K562 (cell line): Measurements from ENCODE around the gene RACK1. TPM values are rescaled to one million over a fixed set of nuclear protein-coding genes. Genes with fewer than 3 reads are reported as not detected.

Source experiments
- ATAC-seq: fragments of 200-7000 bp; cut with Tn5 transposase; 3 replicates; pipeline ENCODE4 v1.9.1; 2020; ENCODE audit warnings: moderate library complexity
- BruUV-seq: library from RNA; stranded (reverse); fragments of 400-500 nt; replicated peaks from 2 replicates; lab custom pipeline; 2021; lab: Mats Ljungman, UMichigan
- CTCF ChIA-PET: fragments of 300-600 bp; formaldehyde crosslinking; extraction: SDS; loops from one replicate; lab custom pipeline; 2021; ENCODE audit warnings: low intra/inter-chr PET ratio; lab: Yijun Ruan, JAX
- POLR2A ChIA-PET: fragments of 300-600, 350-650 bp; sonication (Branson Sonifier 250); formaldehyde crosslinking; extraction: SDS; loops from one replicate; lab custom pipeline; 2021; ENCODE audit warnings: antibody characterized with exemption, inconsistent platforms; lab: Yijun Ruan, JAX
- DNase-seq, 4 experiments: peaks; one replicate each; pipeline versions ENCODE4 v3.0.0 to v3.0.0-alpha.2; 2011 to 2018; ENCODE audit warnings: low spot score in 3 of 4, mixed read lengths in 3 of 4; ENCODE audit errors: extremely low read depth in 1 of 4
- FAIRE-seq: peaks from 2 replicates; lab custom pipeline; 2011; peaks lifted over from hg19 to GRCh38; lab: Jason Lieb, UNC
- H2AFZ ChIP-seq: 2 replicates; pipeline ENCODE4 v1.6.0; 2011; ENCODE audit warnings: low read depth, low read length, control low read depth, inconsistent platforms
- H3K27ac ChIP-seq: fragments of 200-600 bp; 3 replicates; pipeline ENCODE4 v1.8.0; 2011; ENCODE audit warnings: low read depth, mild to moderate bottlenecking, control low read depth, inconsistent platforms, low read length, moderate library complexity, mixed read lengths; ENCODE audit errors: extremely low read depth
- H3K27me3 ChIP-seq, 2 experiments: fragments of 300-600 bp in 1 of 2; 2 replicates in 1 of 2; 3 replicates in 1 of 2; pipeline versions ENCODE4 v1.6.0 to v1.8.0; 2011; ENCODE audit warnings: inconsistent platforms in 2 of 2, low read length in 2 of 2, mild to moderate bottlenecking in 1 of 2, mixed read lengths in 1 of 2, moderate library complexity in 1 of 2; ENCODE audit not compliant: control insufficient read depth in 2 of 2, insufficient read depth in 2 of 2
- H3K36me3 ChIP-seq: fragments of 300-600 bp; 3 replicates; pipeline ENCODE4 v1.8.0; 2011; ENCODE audit warnings: mild to moderate bottlenecking, low read length, inconsistent platforms; ENCODE audit not compliant: control insufficient read depth, insufficient read depth
- H3K4me1 ChIP-seq, 2 experiments: fragments of 200-600 bp in 1 of 2; replicated peaks in 1 of 2; 2 replicates in 1 of 2; 3 replicates in 1 of 2; pipeline versions ENCODE4 v1.5.1 to v1.8.0; 2011; ENCODE audit warnings: inconsistent platforms in 2 of 2, low read length in 2 of 2, mild to moderate bottlenecking in 1 of 2, mixed read lengths in 1 of 2, moderate library complexity in 1 of 2; ENCODE audit not compliant: control insufficient read depth in 2 of 2, insufficient read depth in 2 of 2
- H3K4me2 ChIP-seq: 2 replicates; pipeline ENCODE4 v1.6.1; 2011; ENCODE audit warnings: low read length, control low read depth, inconsistent platforms, mixed read lengths; ENCODE audit not compliant: insufficient read depth
- H3K4me3 ChIP-seq: fragments of 200-600 bp; sonication (generic), shearing (Covaris generic); 2 replicates; pipeline ENCODE4 v1.5.1; 2016; ENCODE audit warnings: control low read depth, inconsistent platforms
- H3K79me2 ChIP-seq: fragments of 200-600 bp; 3 replicates; pipeline ENCODE4 v1.8.0; 2011; ENCODE audit warnings: low read length, inconsistent platforms; ENCODE audit not compliant: control insufficient read depth, insufficient read depth
- H3K9ac ChIP-seq, 2 experiments: 2 replicates each; pipeline versions ENCODE4 v1.6.0 to v1.6.1; 2011; ENCODE audit warnings: low read depth in 2 of 2, low read length in 2 of 2, control low read depth in 1 of 2, inconsistent platforms in 1 of 2, mild to moderate bottlenecking in 1 of 2, mixed read lengths in 1 of 2; ENCODE audit not compliant: insufficient read depth in 1 of 2
- H3K9me1 ChIP-seq: one replicate; pipeline ENCODE4 v1.6.0; 2011; ENCODE audit warnings: inconsistent platforms, mild to moderate bottlenecking, low read length, moderate library complexity; ENCODE audit not compliant: control insufficient read depth, insufficient read depth
- H3K9me3 ChIP-seq: replicated peaks from 2 replicates; pipeline ENCODE4 v1.5.1; 2011; ENCODE audit warnings: low read depth, low read length, inconsistent platforms; ENCODE audit not compliant: control insufficient read depth, insufficient read depth
- H4K20me1 ChIP-seq: replicated peaks from 2 replicates; pipeline ENCODE4 v1.6.1; 2011; ENCODE audit warnings: low read length, inconsistent platforms, mixed read lengths; ENCODE audit not compliant: control insufficient read depth, insufficient read depth
- CREB3L1 ChIP-seq: fragments of 450-650 bp; IDR thresholded peaks from 2 replicates; pipeline ENCODE4 v1.6.1; 2014; ENCODE audit warnings: low read depth, mild to moderate bottlenecking, moderate library complexity, borderline replicate concordance
- DIDO1 ChIP-seq: fragments of 450-650 bp; IDR thresholded peaks from 2 replicates; pipeline ENCODE4 v1.6.1; 2016; ENCODE audit warnings: low read depth, missing biosample characterization, missing genetic modification characterization
- FOSL1 ChIP-seq: fragments of 200-800 bp; sonication (Bioruptor generic); conservative IDR thresholded peaks from 2 replicates; pipeline ENCODE4 v1.6.1; 2016; ENCODE audit warnings: missing genetic modification characterization, missing compliant biosample characterization
- PREB ChIP-seq: sonication (generic); formaldehyde crosslinking; IDR thresholded peaks from 2 replicates; pipeline ENCODE4 v1.8.1; 2023; ENCODE audit warnings: mild to moderate bottlenecking, missing genetic modification reagents
- PYGO2 ChIP-seq: fragments of 450-650 bp; IDR thresholded peaks from 2 replicates; pipeline ENCODE4 v1.6.1; 2016; ENCODE audit warnings: mild to moderate bottlenecking, missing genetic modification characterization, moderate library complexity, missing compliant biosample characterization
- TCF7 ChIP-seq: sonication (generic); IDR thresholded peaks from 2 replicates; pipeline ENCODE4 v1.6.1; 2016; ENCODE audit warnings: antibody characterized with exemption, borderline replicate concordance
- THRB ChIP-seq: fragments of 450-650 bp; formaldehyde crosslinking; conservative IDR thresholded peaks from 2 replicates; pipeline ENCODE4 v1.4.0; 2022; ENCODE audit warnings: mild to moderate bottlenecking, missing genetic modification characterization
- UBTF ChIP-seq, 2 experiments: IDR thresholded peaks; 2 replicates each; pipeline ENCODE4 v1.6.1; 2012; ENCODE audit warnings: improper control_type of control experiment in 2 of 2, low read depth in 2 of 2, low read length in 2 of 2, borderline replicate concordance in 1 of 2
- ZNF583 ChIP-seq: fragments of 250-450 bp; sonication (Bioruptor Pico); IDR thresholded peaks from 2 replicates; pipeline ENCODE4 v1.4.0; 2020
- WGBS: fragments of 100-300 bp; shearing (Covaris generic); methylation state at CpG from one replicate; pipeline ENCODE4 v1.1.6; 2016; ENCODE audit warnings: low coverage, mixed read lengths; ENCODE audit not compliant: insufficient coverage; ENCODE audit errors: missing lambda C conversion rate; 5-methylcytosine and 5-hydroxymethylcytosine counted together
- in situ Hi-C: fragments of 300-500 bp; cut with MboI; formaldehyde crosslinking; loops from 4 replicates; pipeline ENCODE4 v1.15.0; 2018; ENCODE audit warnings: inconsistent platforms, mixed read lengths
- intact Hi-C: fragments of 100-400 bp; cut with micrococcal nuclease; formaldehyde crosslinking; loops from 2 replicates; pipeline ENCODE4 v1.14.2; 2022
- polyA plus RNA-seq, 8 experiments: library from polyadenylated mRNA; depleted of rRNA in 4 of 8; stranded (reverse) in 5 of 8; unstranded in 3 of 8; fragments of >200 nt; fragmentation: Nextera tagmentation in 2 of 8; fragmentation: Illumina TruSeq in 1 of 8; extraction: Ambion mirVana in 2 of 8; extraction: Trizol in 1 of 8; gene quantifications; 2 replicates each; pipeline versions ENCODE4 v1.2.1 to v1.2.3, GENCODE V29; 2011 to 2014; ENCODE audit warnings: inconsistent platforms in 1 of 8, missing spikeins in 1 of 8
- total RNA-seq, 7 experiments: library from RNA; depleted of rRNA in 6 of 7; stranded (reverse); fragments of >200 nt in 6 of 7; fragmentation: Illumina TruSeq in 2 of 7; extraction: Trizol in 2 of 7; gene quantifications; 2 replicates each; pipeline versions ENCODE4 v1.2.1 to v1.2.3, GENCODE V29; 2011 to 2021; ENCODE audit warnings: low replicate concordance in 1 of 7

RACK1 gene
- total and polyA plus RNA-seq, 9 of the 15 experiments (the other 6 are each of a cell fraction or from before 2014, with no cell fraction given) = 2,303 to 5,311 (median 3,833) TPM

- TF ChIP-seq PREB = 0 out of 2 replicates have a peak, but pooled peaks have one; percentile 53
- TF ChIP-seq, all 486 proteins: peak for 157
These were observed 52.0 kb downstream of the RACK1 start (continued) for GRCh38 chr5:181191526-181192336.

GRCh38 chr5:181190711-181191525 is 52.8 kb downstream of the RACK1 start:
- ATAC-seq = peak; percentile 30
- CTCF ChIA-PET = no interaction called here
- 0 out of 2 replicates have a peak, but pooled peaks have one; percentile 15 for TF ChIP-seq THRB (CRISPR knock-in tag)
- TF ChIP-seq FOSL1 = 0 out of 2 replicates have a peak, but pooled peaks have one; percentile 7
- peak in 1 of 2 experiments; percentile 63; a peak in 1 of 4 replicates for TF ChIP-seq UBTF (IDR thresholded peaks at IDR 0.05; ENCODE audit: borderline replicate concordance in 1 of 2, low read depth in 2 of 2, low read length in 2 of 2)
- TF ChIP-seq TCF7 = 0 out of 2 replicates have a peak, but pooled peaks have one; percentile 8
- no peak for TF ChIP-seq CREB3L1
- TF ChIP-seq PYGO2 = no peak
- TF ChIP-seq DIDO1 (tag) = no peak
- TF ChIP-seq ZNF583 (CRISPR knock-in tag) = 0 out of 2 replicates have a peak, but pooled peaks have one; percentile 49

More at GRCh38 chr5:181190711-181191525, 52.8 kb downstream of the RACK1 start:
- H3K79me2 ChIP-seq = peaks cover 13% of the 10 kb centered on the region
- H3K27me3 ChIP-seq = no peaks in the 10 kb centered on the region
- intact Hi-C loops = loop anchor here (1.0 kb wide), 2 partner anchors 16 to 32 kb away; partner anchors contain the start of gene TRIM41
- under 1% methylated on average over 64 of the region's 66 CpGs for WGBS
- H3K36me3 ChIP-seq = no peaks in the 10 kb centered on the region; the same call in 2 of the 3 replicates
- H2AFZ ChIP-seq = peak overlapping the region; percentile 87
- peak overlapping the region; percentile 99 for H3K4me2 ChIP-seq
- no peak for FAIRE-seq
- peaks cover 32 to 69% of the 10 kb centered on the region in 2 experiments; a peak in 4 of 5 replicates for H3K4me1 ChIP-seq
- peak in 1 of 4 experiments; percentile 75 for DNase-seq
- H3K9me1 ChIP-seq = no peaks in the 10 kb centered on the region
- peak overlapping the region; percentile 93 to 96 for H3K9ac ChIP-seq
- no TSS peak for BruUV-seq
- in situ Hi-C loops = no loop called here
- H3K27ac ChIP-seq = peak overlapping the region; percentile 91
- no peaks in the 10 kb centered on the region for H3K9me3 ChIP-seq
- peak overlapping the region; percentile 67 for H3K4me3 ChIP-seq
- 0 out of 2 replicates have a peak, but pooled peaks cover 3% of the 10 kb centered on the region for H4K20me1 ChIP-seq
- POLR2A ChIA-PET = interaction anchor here (0.5 to 6.7 kb wide), 12 partner anchors 12 to 70 kb away, joined by 3 to 69 read pairs (median 4); partner anchors contain the start of genes TRIM52 and TRIM7
